Right lobe of liver (tissue), 6 donors: ENCODE results near the gene GRAMD2A. TPM values are rescaled to one million over a fixed set of nuclear protein-coding genes. Genes with fewer than 3 reads are reported as not detected.

Experiments
- ATAC-seq, 4 donors: fragments of 200-7000 bp; cut with Tn5 transposase; one replicate each; pipeline ENCODE4 v1.9.1; 2020; ENCODE audit warnings: mild to moderate bottlenecking in 4 of 4, moderate library complexity in 4 of 4
- DNase-seq, 3 donors: peaks; one replicate each; pipeline ENCODE4 v3.0.0-alpha.2; 2020
- H3K27ac ChIP-seq, 3 donors: fragments of 200-600 bp; one replicate each; pipeline ENCODE4 v1.8.0; 2022
- H3K27me3 ChIP-seq, 2 donors: fragments of 200-600 bp; one replicate each; pipeline ENCODE4 v1.8.0; 2022
- H3K36me3 ChIP-seq, 4 donors: fragments of 200-600 bp; sonication (generic) in 1 of 4; one replicate each; pipeline versions ENCODE4 v1.5.1 to v1.8.0; 2017 to 2022; ENCODE audit warnings: control low read depth in 1 of 4
- H3K4me1 ChIP-seq, 4 donors: fragments of 200-600 bp; sonication (generic) in 1 of 4; one replicate each; pipeline versions ENCODE4 v1.5.1 to v1.8.0; 2017 to 2022; ENCODE audit warnings: control low read depth in 1 of 4
- H3K4me3 ChIP-seq, 3 donors: fragments of 200-600 bp; one replicate each; pipeline ENCODE4 v1.8.0; 2022
- H3K9me3 ChIP-seq, 4 donors: fragments of 200-600 bp; sonication (generic) in 1 of 4; one replicate each; pipeline versions ENCODE4 v1.5.1 to v1.8.0; 2017 to 2022; ENCODE audit warnings: control low read depth in 1 of 4
- POLR2A ChIP-seq: fragments of 450-650 bp; IDR thresholded peaks from one replicate; pipeline ENCODE4 v1.6.1; 2017; ENCODE audit warnings: antibody characterized with exemption, mild to moderate bottlenecking
- WGBS: methylation state at CpG from one replicate; pipeline ENCODE4 v1.1.6; 2018; ENCODE audit warnings: low coverage, low lambda C conversion rate; ENCODE audit not compliant: insufficient coverage; ENCODE audit errors: missing lambda C conversion rate; 5-methylcytosine and 5-hydroxymethylcytosine counted together
- intact Hi-C, 2 donors: fragments of 100-400 bp; cut with DNase I; formaldehyde crosslinking; loops; one replicate each; pipeline versions ENCODE4 v1.11.2 to v1.14.1; 2022
- total RNA-seq, 6 experiments: library from RNA; depleted of rRNA in 2 of 6; stranded (reverse); fragments of >200 nt in 2 of 6; fragmentation: NEBNext Ultra II Directional in 3 of 6; extraction: Animal tissue kit (Norgen Biotek cat#: 25700) in 3 of 6; gene quantifications; one replicate each; pipeline versions ENCODE4 v1.1.0 to v1.2.4, GENCODE V29; 2016 to 2023
- TF ChIP-seq, protein P1 (sequence below), 4 donors: fragments of 200-600 bp in 3 of 4; fragments of 450-650 bp in 1 of 4; IDR thresholded peaks; one replicate each; pipeline versions ENCODE4 v1.5.1 to v1.8.0; 2016 to 2022; ENCODE audit warnings: antibody characterized with exemption in 4 of 4, mild to moderate bottlenecking in 2 of 4
- donor health status: DM: no; HTN: yes; CAD: no.
- donor health status: DM: no; HTN: no; CAD: no.
- donor health status: DM: no; HTN: no; CAD: no.
- donor health status: DM: no; HTN: yes; CAD: no.
- donor health status: DM: no; HTN: yes; CAD: no.

The GRAMD2A gene
- total RNA-seq, 6 experiments from 2014 or later: not detected

DNA sequence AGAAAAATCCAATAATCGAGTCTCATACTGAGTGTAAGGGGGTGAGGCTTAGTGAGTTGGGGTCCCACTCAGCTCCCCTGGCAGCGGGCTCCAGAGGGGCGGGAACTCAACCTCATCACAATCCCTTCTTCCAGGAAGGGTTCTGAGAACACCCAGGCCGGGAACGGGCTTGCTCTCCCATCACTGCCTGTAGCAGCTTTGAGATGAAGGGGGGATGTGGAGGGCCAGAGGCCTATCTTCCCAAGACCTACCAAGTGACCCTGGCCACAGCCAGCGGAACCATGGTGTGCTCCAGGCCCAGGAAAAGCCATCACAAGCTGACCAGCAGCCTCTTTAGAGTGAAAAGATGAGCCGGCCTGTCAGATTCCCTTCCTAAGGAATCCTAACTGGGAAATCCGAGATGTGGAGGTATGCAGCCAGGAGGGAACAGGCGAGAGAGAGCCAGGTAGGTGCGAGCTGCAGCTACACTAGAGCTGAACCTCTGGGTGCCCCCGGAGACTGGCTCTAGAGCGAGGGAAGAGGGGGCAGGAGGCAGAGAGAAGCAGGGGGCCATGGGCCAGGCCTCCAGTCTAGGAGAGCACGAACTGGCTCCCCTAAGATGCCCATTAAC is 18.5 kb downstream of the GRAMD2A start:
- peaks cover 0 to 3% of the 10 kb centered on the region in 2 donors for H3K27me3 ChIP-seq
- no peak for TF ChIP-seq POLR2A
- TF ChIP-seq, protein P1, sequence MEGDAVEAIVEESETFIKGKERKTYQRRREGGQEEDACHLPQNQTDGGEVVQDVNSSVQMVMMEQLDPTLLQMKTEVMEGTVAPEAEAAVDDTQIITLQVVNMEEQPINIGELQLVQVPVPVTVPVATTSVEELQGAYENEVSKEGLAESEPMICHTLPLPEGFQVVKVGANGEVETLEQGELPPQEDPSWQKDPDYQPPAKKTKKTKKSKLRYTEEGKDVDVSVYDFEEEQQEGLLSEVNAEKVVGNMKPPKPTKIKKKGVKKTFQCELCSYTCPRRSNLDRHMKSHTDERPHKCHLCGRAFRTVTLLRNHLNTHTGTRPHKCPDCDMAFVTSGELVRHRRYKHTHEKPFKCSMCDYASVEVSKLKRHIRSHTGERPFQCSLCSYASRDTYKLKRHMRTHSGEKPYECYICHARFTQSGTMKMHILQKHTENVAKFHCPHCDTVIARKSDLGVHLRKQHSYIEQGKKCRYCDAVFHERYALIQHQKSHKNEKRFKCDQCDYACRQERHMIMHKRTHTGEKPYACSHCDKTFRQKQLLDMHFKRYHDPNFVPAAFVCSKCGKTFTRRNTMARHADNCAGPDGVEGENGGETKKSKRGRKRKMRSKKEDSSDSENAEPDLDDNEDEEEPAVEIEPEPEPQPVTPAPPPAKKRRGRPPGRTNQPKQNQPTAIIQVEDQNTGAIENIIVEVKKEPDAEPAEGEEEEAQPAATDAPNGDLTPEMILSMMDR (IDR thresholded peaks at IDR 0.05): no peak
- 90% methylated on average over 3 of the region's 13 CpGs for WGBS
- H3K4me3 ChIP-seq: no peak overlapping the region
- no peak overlapping the region for H3K27ac ChIP-seq
- intact Hi-C loops: no loop called here
- H3K9me3 ChIP-seq: no peaks in the 10 kb centered on the region
- DNase-seq: no peak
- no peaks in the 10 kb centered on the region for H3K36me3 ChIP-seq
- H3K4me1 ChIP-seq: no peaks in the 10 kb centered on the region
- no peak for ATAC-seq

DNA sequence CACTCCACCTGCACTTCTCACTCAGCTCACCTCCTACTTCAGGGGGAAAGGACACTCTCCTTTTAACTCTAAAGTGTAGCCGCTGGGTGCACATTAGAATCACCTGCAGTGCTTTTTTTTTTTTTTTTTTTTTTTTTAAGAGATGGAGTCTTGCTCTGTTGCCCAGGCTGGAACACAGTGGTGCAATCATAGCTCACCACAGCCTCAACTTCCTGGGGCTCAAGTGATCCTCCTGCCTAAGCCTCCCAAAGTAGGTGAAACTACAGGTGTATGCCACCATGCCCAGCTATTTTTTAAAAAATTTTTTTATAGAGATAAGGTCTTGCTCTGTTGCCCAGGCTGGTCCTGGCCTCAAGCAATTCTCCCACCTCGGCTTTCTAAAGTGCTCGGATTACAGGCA is 20.8 kb downstream of the GRAMD2A start:
- intact Hi-C loops: no loop called here
- H3K27me3 ChIP-seq: no peaks in the 10 kb centered on the region
- WGBS: 72% methylated on average over 3 of the region's 3 CpGs
- ATAC-seq: no peak
- H3K4me1 ChIP-seq: no peaks in the 10 kb centered on the region
- DNase-seq: no peak
- no peaks in the 10 kb centered on the region for H3K9me3 ChIP-seq
- no peak overlapping the region for H3K4me3 ChIP-seq
- no peak overlapping the region for H3K27ac ChIP-seq
- TF ChIP-seq, protein P1 (IDR thresholded peaks at IDR 0.05): no peak
- no peak for TF ChIP-seq POLR2A
- no peaks in the 10 kb centered on the region for H3K36me3 ChIP-seq

DNA sequence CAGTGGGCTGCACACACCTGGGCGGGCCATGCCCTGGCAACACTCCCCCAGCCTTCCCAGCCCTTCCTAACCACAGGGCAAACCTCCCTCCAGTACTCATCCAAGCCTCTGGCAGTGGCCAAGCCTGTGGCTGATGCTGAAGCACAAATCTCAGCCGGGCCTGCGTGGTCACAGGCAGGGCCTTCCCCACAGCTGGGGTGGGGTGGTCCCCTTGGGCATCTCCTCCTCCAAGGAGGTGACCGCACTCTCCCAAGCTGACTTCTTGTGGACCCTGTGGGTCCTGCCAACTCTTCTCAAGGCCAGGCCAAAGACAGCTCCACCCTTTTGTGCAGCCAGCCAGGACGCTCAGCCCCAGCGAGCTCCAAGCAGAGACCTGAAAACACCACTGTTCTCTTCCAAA is 21.4 kb downstream of the GRAMD2A start:
- Histone ChIP-seq H3K27me3 (no peaks in the 10 kb centered on the region), H3K9me3 (no peaks in the 10 kb centered on the region), H3K4me1 (no peaks in the 10 kb centered on the region), H3K4me3 (no peak overlapping the region), H3K27ac (no peak overlapping the region), H3K36me3 (no peaks in the 10 kb centered on the region)
- DNase-seq (no peak), ATAC-seq (no peak)
- intact Hi-C loops: no loop called here
- TF ChIP-seq, protein P1 (IDR thresholded peaks at IDR 0.05): no peak
- TF ChIP-seq POLR2A: no peak
- no CpG with 5 or more reads among the region's 6 CpGs for WGBS

DNA sequence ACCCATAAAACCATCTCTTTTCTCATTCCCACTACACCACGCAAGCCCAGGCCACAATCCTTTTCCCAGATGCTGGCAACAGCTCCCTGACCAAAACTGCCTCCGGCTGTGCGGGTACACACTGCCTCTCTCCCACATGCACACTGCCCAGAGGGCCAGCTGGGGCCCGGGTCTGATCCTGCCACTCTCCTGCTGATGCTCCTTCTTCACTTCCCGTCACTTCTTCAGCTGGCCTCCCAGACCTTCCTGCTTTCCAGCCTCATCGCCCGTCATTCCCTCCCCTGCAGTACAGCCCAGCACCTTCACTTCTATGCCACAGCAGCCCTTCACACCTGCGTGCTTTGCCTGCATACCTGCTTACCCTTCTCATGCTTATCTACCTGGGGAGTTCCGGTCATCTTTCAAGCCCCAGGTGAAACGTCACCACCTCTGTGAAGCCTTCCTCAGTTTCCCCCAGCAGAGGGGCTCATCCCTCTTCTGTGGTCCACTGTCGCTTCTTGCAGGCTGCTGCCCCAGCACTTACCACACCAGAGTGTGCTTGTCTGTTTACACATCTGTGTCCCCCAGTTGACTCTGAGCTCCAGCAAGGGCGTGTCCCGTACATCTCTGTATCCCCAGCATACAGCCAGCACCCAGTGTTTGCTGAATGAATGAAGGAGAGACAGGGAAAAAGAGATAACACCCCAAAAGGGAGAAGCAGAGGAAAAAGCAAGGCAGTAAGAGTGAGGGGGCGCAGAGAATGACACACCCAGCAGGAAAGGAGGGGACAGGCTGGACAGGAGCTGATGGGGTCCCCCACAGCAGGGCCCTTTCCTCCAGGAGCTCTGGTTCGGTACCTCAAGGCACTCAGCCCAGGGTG is 22.2 kb downstream of the GRAMD2A start:
- no peak overlapping the region for H3K4me3 ChIP-seq
- no peaks in the 10 kb centered on the region for H3K36me3 ChIP-seq
- intact Hi-C loops: no loop called here
- 67% methylated on average over 12 of the region's 15 CpGs for WGBS
- no peak overlapping the region for H3K27ac ChIP-seq
- no peaks in the 10 kb centered on the region for H3K4me1 ChIP-seq
- H3K9me3 ChIP-seq: no peaks in the 10 kb centered on the region
- ATAC-seq (no peak), DNase-seq (no peak)
- H3K27me3 ChIP-seq: no peaks in the 10 kb centered on the region
- no peak for TF ChIP-seq POLR2A
- TF ChIP-seq, protein P1 (IDR thresholded peaks at IDR 0.05): no peak
